Measurements from ENCODE around the gene KCNK4.
A peak's percentile ranks its signal among the peaks of the same experiment; 100 is the strongest.

Gene KCNK4

DNA sequence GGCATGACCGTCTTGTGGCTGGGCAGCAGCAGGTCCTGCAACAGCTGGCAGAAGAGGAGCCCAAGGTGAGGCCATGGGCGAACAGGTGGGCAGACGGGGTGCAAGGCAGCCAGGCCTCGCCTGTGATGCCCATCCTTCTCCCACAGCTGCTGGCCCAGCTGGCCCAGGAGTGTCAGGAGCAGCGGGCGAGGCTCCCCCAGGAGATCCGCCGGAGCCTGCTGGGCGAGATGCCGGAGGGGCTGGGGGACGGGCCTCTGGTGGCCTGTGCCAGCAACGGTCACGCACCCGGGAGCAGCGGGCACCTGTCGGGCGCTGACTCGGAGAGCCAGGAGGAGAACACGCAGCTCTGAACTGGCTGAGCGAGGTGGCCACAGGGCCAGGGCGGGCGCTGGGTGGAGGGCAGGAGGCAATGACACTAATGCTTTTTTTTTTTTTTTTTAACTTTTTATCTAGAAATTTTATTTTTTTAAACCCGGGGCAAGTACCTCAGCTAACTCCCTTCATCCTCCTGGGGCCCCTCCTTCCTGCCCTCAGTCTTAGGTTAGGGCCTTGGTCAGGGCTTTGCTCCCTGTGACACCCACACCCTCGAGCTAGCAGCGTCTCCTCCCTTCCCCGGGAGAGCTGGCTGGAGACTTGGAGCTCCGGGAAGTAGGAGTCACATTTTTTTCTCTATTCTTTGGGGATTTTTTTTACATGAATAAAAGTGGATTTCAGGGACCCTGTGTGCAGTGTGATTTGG lies 23.7 kb upstream of the KCNK4 start:
- DNase-seq (ENCODE audit: extremely low spot score, insufficient read length, low read depth): no peak

DNA sequence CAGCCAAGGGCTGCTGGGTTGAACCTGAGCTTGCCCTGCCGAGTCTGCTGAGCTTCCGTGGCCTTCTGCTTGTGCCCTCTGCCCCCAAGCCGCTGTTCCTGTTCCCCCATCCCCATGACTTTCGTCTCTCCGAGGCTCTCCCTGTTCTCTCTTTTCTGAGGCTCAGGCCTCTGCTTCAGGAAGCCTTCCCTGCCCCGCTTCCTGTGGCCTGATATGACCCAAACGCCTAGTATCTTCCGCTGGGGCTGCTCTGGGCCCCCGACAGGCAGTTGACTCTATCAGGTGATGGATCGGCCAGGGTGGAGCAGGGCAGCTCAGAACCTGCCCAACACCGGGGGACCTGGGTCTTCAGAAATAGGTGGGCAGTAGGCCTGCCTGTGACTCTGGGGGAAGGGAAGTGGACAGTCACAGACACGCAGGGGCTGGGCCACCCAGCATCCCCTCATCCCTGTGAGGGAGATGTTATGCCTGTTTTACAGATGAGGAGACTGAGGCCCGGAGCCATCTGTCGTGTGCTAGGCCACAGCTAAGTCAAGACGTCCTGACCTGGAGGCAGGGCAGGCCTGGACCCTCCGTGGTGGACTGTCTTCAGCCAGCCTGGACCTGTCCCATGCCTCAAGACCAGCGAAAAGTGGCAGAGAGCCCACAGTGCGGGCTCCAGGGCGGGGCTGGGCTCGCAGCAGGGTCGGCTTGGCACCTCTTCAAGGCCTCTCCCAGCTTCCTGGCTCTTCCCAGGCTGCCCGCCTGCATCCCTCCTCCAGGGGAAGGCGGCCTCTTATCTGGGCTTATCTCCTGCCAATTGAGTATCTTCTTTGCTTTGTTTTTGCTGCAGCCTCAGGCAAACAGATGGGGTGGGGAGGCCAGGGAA lies 22.8 kb upstream of the KCNK4 start:
- DNase-seq (ENCODE audit: extremely low spot score, insufficient read length, low read depth) (no peak), FAIRE-seq (no peak)

More for the DNA sequence above, 23.7 kb upstream of the KCNK4 start:
- no peak for FAIRE-seq

DNA sequence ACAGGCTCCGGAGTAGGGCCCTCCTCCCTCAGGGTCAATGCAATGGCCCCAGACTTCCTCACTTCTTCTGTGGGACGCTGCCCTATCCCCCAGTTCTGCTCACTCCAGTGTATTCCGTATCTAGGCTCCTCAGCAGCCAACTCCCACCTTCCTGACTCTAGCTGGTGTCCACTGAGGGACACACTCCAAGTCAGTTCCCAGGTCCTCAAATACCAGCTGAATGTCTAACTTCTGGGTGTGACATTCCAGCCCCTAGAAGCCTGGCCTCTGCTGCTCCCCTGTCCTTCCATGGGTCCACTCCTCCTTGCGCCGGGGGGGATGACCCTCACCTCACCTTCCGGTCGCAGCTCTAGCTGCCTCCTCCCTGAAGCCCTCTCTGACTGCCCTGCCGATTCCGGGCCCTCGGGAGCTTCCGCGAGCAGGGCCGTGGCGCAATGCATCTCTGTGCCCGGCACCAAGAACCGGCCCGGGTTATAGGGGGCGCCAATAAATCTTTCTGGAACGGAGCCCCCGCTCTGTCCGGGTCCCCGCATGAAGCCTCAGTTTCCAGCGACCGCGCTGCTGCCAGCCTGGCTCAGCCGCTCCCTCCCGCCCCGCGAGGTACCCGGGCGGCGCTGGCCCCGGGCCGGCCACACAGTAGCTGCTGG lies 22.1 kb upstream of the KCNK4 start:
- FAIRE-seq (peak; percentile 47), DNase-seq (ENCODE audit: extremely low spot score, insufficient read length, low read depth) (no peak)

DNA sequence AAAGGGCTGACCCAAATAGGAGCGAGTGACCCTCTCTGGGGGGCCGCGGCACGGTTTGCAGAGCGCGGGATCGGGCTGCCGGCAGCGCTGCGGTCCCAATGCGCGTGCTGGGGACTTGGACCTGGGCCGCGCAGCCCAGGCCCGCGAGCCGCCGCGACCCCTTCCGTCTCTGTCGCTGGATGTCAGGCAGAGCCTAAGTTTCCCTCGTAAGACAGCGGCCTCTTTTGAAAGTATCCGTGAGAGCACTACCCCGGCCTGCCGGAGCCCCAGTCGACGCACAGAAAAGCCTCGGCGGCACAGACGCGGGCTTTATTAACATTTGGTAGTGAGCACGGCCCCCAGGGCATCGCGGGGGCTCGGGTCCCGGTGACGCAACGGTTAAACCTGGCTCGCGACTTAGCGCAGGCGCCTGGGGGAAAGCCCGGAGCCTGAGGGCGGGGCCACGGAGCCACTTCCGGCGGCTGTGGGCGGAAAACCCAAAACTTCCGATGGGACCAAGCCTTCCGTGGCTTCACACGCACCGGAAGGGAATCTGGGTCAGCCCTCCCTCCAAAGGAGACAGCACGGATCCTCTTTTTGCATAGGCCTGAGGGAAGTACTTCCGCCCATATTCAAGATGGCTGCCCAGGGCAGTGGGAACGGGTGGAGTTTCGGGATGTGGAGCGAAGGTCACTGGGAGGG lies 21.4 kb upstream of the KCNK4 start:
- DNase-seq (ENCODE audit: extremely low spot score, insufficient read length, low read depth) (peak; percentile 77), FAIRE-seq (peak; percentile 95)

DNA sequence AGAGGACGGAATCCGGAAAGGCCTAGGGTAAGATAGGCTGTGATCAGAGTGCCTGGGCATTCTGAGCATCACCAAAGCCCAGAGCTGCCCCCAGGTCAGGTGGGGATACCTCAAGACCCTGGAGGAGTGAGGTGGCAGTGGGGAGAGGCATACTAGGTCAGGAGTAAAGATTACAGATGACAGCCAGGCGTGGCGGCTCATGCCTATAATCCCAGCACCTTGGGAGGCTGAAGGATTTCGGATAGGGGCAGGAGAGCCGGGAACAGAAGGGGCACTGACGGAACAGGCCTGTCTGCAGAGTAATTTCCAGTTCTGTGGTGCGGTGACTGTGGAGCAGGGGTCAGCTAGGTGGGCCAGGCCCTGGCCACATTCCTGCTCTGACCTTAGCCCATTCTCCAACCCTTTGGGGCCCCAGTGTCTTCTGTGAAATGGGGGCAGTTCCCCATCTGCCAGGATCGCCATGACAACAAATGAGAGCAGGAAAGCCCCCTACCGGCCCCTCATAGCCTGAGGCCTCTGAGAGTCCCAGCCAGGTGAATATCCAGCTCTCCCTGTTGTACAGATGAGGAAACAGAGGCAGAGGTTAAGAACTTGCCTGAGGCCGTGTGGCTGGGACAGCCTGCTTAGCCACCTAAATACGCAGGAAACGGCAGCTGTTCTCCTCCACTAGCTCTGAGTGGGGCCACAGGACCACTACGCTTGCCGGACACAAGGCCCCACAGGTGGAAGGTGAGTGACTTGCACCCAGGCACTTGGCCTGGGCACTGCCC lies 15.9 kb upstream of the KCNK4 start:
- FAIRE-seq: no peak

DNA sequence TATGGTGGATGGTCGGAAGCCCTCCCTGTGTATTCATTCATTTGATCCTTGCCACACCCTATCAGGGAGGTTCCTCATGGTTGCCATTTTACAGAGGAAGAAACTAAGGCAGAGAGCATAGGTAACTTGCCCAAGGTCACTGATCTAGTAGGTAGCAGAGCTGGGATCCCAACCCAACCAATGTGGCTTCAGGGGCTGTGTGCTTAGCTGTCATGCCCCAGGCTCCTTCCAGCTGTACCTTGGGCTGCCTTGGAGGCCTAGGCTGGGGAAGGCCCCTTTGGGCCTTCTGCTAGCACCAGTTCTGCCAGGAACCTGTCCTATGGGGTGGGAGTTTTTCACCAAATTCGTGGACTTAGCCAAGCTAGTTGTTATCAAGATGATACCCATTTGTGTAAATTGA lies 15.3 kb upstream of the KCNK4 start:
- FAIRE-seq: no peak
- DNase-seq (ENCODE audit: extremely low spot score, insufficient read length, low read depth): no peak

More for the DNA sequence above, 15.9 kb upstream of the KCNK4 start:
- DNase-seq (ENCODE audit: extremely low spot score, insufficient read length, low read depth): no peak

DNA sequence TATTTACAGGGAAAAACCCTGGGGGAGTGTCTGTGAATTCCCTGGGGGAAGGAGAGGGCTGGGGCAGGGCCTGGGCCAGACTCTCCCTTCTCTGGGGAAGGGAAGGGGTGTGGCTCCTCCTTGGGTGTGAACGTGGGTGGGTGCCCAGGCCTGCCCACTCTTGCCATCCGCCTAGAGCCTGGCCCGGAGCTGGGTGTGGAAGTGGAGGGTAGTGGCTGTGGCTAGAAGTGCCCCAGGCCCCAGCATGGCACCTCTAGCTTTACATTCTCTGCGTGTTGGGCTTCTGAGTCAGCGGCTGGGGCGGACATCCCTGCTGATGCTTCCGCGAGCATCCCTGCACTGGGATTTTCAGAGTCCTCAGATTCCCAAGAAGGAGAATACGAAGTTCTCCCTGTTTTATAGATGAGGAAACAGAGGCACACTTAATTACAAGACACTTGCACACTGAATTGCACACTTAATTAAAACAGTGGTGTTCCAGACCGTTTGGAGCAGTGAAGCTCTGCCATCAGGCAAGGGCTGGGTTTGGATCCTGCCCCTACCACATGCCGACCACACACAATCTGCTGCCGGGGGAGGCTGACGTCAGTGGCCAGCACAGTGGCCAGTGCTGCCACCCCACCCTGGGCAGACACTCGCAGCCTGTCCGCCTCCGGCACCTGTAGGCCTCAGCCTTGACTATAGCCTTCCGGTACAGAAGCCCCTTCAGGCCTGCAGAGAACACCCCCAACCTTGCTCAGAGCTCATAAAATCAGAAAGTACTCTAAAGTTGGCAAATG lies 14.3 kb upstream of the KCNK4 start:
- no peak for DNase-seq (ENCODE audit: extremely low spot score, insufficient read length, low read depth)
- no peak for FAIRE-seq

DNA sequence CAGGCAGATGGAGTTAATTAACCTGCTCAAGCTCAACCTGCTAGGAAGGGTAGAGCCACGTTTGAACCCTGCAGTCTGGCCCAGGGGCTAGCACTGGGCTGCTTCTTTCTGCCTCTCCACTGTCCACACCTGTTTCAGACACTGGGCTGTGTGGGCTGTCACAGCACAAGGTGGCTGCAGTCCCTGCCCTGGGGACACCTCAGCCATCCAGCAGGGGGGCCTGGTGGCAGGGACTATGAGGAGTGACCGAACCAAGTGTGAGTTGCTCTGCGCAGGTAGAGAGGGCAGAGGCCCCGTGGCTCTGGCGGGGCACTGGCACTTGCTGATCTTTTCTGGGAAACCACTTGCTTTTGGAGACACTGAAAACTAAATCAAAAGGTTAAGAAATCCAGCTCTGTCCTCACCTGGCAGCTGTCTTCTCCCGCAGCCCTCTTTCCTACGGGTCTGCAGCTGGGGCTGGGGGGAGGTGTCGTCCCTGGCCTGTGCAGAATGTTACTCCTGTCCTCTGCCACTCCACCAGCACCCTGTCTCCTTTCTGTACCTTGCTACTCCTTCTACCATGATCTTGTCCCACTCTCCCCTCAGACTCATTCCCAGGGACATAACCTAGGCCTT lies 12.4 kb upstream of the KCNK4 start:
- no peak for FAIRE-seq
- no peak for DNase-seq (ENCODE audit: extremely low spot score, insufficient read length, low read depth)

DNA sequence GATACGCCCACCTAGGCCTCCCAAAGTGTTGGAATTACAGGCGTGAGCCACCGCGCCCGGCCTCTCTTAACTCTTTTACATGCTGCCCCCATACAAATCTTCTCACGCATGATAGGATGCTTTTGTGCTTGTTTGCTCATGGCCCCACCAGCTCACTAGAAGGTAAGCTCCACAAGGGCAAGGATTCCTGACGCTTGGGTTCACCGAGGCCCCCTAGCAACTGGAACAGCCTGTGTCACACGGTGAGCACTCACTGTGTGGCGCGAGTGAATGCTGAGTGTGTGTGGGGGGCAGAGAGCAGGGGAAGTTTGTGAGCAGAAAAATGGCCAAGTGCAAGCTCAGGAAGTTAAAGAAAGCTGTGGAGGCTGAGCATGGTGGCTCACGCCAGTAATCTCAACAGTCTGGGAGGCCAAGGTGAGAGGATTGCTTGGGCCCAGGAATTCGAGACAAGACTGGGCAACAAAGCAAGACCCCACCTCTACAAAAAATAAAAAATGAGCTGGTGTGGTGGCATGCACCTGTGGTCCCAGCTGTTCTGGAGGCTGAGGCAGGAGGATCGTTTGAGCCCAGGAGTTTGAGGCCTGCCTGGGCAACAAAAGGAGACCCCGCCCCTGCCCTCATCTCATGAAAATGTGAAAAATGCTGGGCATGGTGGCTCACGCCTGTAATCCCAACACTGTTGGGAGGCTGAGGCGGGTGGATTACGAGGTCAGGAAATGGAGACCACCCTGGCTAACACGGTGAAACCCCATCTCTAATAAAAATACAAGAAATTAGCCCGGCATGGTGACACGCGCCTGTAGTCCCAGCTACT lies 8.9 kb upstream of the KCNK4 start:
- no peak for DNase-seq (ENCODE audit: extremely low spot score, insufficient read length, low read depth)

DNA sequence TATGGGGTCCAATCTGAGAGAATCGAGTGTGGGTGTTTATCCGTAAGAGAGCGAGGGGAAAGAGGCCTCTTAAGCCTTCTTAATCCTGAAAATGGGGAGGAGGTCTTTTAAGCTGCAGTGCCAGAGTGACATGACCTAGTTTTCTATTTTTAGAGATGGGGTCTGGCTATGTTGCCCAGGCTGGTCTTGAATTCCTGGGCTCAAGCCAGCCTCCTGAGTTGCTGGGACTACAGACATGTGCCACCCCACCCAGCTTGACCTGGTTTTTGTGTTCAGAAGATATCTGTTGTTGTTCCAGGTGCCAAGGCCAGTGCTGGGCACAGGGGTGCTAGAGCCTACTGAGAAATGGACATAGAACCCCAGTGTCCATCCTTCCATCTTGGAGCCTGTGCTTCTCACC lies 8.0 kb upstream of the KCNK4 start:
- no peak for DNase-seq (ENCODE audit: extremely low spot score, insufficient read length, low read depth)
- FAIRE-seq: no peak

More for the DNA sequence above, 8.9 kb upstream of the KCNK4 start:
- no peak for FAIRE-seq

DNA sequence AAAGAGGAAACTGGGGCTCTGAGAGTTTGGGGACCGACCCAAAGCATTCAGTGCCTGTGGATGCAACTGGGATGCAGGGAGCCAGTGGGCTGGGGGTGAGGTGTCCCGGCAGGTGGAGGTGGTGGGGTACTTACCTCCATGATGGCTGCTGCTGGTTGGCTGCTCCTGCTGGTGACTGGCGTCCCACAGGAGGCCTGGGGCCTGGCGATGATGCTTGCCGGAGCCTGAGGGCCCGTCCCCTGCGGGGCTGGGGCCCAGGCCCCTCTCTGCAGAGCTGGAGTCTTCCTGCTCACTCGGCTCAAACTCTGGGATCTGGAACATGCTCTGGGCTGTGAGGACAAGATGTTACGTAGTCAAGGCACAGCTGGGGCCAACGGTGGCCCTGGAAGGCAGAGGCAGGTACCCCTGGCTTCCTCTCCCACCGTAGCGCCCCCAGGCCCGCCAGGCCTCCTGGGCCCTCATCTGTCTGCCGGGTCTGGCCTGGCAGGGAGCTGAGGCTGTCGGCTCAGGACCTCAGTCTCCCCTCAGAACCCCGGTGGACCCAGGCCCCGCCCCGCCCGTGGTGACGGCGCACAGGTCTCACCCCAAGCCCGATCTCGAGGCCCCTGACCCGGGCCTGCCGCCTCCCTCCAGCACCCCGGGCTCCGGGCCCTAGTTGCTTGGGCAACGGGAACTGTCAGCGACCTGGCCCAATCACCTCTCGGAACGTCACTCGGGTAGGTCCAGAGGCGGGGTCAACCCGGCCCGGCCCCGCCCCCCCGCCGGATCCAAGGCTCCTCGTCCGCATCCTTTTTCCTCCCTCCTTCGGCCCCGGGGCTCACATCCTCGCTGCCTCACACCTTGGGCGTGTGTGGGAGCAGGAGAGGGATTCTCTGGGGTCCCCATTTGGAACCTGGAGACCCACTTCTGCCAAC lies 6.8 kb upstream of the KCNK4 start, which contains the start of gene BAD:
TSS of gene BAD (minus strand) at position 618 of the 914 bp plus-strand sequence. CDS start at position 321, 297 bp downstream.
- DNase-seq (ENCODE audit: extremely low spot score, insufficient read length, low read depth) (peak; percentile 96), FAIRE-seq (peak; percentile 94)

DNA sequence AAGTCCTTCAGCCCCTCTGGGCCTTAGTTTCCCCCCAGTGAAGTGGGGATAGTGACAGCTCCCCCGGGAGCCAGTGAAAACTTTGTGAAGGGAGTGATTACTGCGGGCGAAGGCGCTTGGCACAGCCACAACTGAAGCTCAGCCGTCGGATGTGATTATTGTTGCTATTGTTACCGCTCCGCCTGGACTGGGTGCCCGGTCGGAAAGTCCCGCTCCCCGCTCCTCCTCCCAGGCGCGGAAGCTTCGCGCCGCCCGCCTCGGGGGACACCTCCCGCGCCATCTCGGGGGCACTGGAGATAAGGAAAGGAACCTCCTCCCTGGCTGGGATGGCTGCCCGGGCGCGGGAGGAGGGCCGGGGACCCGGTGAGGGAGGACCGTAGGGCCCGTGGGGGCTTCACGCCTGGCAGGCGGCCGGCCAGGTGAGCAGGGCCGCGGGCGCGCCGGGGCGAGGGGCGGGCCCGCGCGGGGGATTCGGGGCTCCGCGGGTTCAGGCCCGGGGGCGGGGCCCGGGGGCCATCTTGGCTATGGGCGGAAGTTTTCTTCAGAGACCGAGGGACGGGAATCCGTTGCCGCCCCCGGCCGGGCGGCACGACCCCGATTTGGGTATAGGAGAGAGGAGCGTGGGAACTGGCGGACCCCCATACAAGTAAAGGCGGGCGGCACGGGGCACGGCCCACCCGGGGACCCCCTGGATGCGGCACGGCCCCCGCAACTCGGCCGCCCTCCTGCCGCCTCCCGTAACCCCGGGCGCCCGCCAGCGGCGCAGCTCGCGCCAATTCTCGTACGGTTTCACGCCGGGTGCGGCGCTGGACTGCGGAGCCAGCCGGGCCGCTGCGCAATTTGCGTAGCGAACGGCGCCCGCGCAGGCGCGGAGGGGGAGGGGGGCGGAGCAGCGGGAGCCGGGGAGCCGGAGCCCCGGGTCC lies 5.9 kb upstream of the KCNK4 start, which contains the start of gene GPR137:
TSS of gene GPR137 (plus strand) at position 887 of the 923 bp plus-strand sequence. CDS start 677 bp downstream, outside the sequence.
- peak; percentile 83 for DNase-seq (ENCODE audit: extremely low spot score, insufficient read length, low read depth)
- peak; percentile 76 for FAIRE-seq

DNA sequence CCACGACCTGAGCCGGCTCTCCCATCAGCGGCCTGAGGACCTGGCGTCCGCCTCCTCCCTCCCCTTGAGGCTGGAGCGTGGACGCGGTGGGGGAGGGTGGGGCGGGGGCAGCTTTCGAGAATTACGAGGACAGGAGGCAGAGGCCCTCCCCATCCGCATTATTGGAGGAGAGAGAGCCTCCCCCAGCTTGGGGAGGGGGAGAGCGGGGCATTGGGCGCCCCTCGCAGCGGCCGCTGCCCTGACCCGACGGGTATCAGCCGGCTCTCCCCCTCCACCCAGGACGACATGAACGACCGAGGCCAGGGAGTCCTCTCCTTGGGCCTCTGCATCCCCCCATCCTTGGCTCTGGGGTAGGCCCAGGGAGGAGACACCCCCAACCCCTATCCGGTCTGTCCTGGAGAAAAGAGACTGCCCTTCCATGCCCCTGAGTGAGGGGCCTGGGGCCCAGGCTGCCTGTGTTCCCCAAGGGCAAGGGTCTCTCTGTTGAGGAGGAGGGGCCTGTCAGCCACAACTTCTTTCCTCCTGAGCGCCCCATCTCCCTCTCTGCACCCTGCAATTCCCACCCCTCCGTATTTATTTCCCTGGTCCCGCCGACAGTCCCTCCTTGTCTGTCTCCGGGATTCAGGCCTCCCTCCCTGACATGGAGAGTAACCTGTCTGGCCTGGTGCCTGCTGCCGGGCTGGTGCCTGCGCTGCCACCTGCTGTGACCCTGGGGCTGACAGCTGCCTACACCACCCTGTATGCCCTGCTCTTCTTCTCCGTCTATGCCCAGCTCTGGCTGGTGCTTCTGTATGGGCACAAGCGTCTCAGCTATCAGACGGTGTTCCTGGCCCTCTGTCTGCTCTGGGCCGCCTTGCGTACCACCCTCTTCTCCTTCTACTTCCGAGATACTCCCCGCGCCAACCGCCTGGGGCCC lies 5.0 kb upstream of the KCNK4 start:
- FAIRE-seq: no peak

DNA sequence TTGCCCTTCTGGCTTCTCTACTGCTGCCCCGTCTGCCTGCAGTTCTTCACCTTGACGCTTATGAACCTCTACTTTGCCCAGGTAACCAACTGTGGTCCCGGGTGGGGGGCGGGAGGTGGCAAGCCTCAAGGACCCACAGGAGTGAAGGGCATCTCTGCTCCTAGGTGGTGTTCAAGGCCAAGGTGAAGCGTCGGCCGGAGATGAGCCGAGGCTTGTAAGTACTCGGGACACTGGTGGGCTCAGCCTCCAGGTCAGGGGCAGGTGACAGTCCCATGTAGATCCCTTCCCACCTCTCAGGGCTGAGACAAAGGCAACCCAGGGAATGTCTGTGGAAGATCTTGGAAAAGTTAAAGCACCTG lies 4.3 kb upstream of the KCNK4 start:
- FAIRE-seq (no peak), DNase-seq (ENCODE audit: extremely low spot score, insufficient read length, low read depth) (no peak)

More for the DNA sequence above, 5.0 kb upstream of the KCNK4 start:
- DNase-seq (ENCODE audit: extremely low spot score, insufficient read length, low read depth): no peak

All from GM18507 (cell line).